ENCODE measurements around the gene SGSM2.

The SGSM2 gene

DNA sequence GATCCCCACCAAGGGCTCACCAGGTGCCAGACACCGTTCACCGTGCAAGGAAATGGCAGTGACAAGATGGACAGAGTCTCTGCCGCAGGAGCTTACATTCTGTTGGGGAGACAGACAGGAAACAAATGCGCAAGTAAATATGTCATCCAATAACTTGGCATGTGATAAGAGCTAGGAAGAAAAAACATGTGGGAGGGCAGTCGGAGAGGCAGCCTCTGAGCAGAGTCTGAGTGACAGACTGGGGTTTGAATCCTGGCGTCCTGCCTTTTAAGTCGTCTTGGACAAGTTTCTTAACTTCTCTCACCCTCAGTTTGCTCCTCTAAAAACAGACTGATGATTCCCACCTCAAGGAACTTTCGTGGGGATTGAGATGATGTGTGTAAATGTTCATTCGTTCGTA is 7.2 kb downstream of the SGSM2 start:
- no peak overlapping the region for H3K4me3 ChIP-seq (ENCODE audit: low read length)
- H3K36me3 ChIP-seq (ENCODE audit: control insufficient read depth, insufficient read depth, low read length) = peaks cover 10% of the 10 kb centered on the region
- no peak overlapping the region for H3K9ac ChIP-seq (ENCODE audit: low read length)
- no peak overlapping the region for H3K27ac ChIP-seq (ENCODE audit: low read depth, low read length)
- no peaks in the 10 kb centered on the region for H3K27me3 ChIP-seq (ENCODE audit: control insufficient read depth, insufficient read depth, low read length)
- H3K4me1 ChIP-seq (ENCODE audit: control insufficient read depth, insufficient read depth, low read length) = no peaks in the 10 kb centered on the region

DNA sequence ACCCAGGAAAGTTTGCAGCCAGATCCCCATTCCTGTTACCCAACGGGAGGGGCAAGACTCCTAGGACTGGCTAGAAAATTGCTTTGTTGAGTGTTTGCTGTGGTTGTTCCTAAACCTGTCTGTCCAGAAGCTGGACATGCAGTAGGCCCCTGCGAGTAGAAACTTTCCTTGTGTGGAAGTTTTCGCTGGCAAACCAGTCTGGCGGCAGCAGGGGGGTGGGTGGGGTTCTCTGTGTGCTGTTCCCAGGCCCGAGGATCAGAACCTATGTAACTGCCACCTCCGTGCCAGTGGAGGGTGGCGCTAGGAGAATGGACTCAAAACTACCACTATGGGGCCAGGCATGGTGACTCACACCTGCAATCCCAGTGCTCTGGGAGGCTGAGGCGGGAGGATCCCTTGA is 9.2 kb downstream of the SGSM2 start:
- Histone ChIP-seq H3K36me3 (ENCODE audit: control insufficient read depth, insufficient read depth, low read length) (peaks cover 8% of the 10 kb centered on the region), H3K9ac (ENCODE audit: low read length) (no peak overlapping the region), H3K4me3 (ENCODE audit: low read length) (no peak overlapping the region), H3K27me3 (ENCODE audit: control insufficient read depth, insufficient read depth, low read length) (no peaks in the 10 kb centered on the region), H3K27ac (ENCODE audit: low read depth, low read length) (no peak overlapping the region), H3K4me1 (ENCODE audit: control insufficient read depth, insufficient read depth, low read length) (no peaks in the 10 kb centered on the region)

DNA sequence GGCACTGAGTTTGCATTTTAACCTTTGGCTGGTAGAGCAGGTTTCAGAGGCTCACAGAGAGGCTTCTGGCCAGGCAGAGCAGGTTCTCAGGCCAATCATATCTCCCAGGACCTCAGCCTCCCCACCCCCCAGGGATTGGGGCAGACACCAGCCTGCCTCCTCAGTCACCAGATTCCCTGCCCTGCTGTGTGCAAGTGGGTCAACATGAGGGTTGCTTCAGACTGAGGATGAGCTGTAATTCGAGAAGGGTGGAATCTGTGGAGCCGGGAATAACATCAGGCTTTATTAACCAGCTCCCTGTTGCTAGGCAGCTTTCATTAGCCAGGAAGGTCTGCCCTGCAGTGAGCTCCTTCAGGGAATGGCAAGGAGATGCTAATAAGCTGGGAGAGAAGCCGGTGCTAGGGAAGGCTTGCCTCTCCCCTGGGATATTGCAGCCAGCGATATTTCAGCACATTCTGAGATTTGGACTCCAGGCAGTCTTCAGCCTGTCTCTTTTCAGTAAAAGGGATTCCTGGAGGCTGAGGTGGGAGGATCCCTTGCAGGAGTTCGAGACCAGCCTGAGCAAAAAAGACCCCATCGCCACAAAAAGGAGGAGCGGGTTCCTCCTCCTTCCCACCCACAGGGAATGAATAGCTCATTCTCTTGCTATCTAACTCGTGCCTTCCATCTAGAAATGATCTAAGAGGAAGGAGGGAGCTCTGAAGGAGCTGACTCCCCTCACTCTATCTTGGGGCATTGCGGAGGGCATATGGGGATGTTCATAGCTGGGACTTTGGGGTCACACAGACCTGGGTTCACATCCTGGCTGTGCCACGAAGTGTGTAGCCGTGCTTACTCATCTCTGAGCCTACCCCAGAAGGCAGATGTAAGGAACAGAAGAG is 10.7 kb downstream of the SGSM2 start:
- no peak overlapping the region for H3K27ac ChIP-seq (ENCODE audit: low read depth, low read length)
- peaks cover 7% of the 10 kb centered on the region for H3K36me3 ChIP-seq (ENCODE audit: control insufficient read depth, insufficient read depth, low read length)
- H3K9ac ChIP-seq (ENCODE audit: low read length) = no peak overlapping the region
- H3K4me1 ChIP-seq (ENCODE audit: control insufficient read depth, insufficient read depth, low read length) = no peaks in the 10 kb centered on the region
- no peaks in the 10 kb centered on the region for H3K27me3 ChIP-seq (ENCODE audit: control insufficient read depth, insufficient read depth, low read length)
- H3K4me3 ChIP-seq (ENCODE audit: low read length) = no peak overlapping the region

DNA sequence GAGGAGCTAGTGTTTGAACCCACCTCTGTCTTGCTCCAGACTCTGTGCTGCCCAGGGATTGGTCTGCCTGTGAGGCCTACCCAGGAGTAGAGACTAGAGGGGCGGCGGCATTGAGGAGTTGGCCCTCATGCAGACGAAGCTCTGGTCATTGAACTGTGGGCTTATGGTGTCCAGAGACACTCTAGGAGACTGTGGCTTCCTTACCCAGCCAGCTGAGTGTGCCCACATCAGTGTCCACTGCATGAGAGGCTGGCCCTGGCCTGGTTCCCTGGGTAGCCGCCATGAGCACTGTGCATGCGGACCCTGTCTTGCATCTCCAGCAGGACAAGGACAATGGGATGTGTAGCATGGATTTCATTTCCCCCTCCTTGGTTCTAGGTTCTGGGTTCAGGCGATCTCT is 14.0 kb downstream of the SGSM2 start:
- Histone ChIP-seq H3K36me3 (ENCODE audit: control insufficient read depth, insufficient read depth, low read length) (no peaks in the 10 kb centered on the region), H3K4me1 (ENCODE audit: control insufficient read depth, insufficient read depth, low read length) (no peaks in the 10 kb centered on the region), H3K4me3 (ENCODE audit: low read length) (no peak overlapping the region), H3K27me3 (ENCODE audit: control insufficient read depth, insufficient read depth, low read length) (no peaks in the 10 kb centered on the region), H3K9ac (ENCODE audit: low read length) (no peak overlapping the region), H3K27ac (ENCODE audit: low read depth, low read length) (no peak overlapping the region)

DNA sequence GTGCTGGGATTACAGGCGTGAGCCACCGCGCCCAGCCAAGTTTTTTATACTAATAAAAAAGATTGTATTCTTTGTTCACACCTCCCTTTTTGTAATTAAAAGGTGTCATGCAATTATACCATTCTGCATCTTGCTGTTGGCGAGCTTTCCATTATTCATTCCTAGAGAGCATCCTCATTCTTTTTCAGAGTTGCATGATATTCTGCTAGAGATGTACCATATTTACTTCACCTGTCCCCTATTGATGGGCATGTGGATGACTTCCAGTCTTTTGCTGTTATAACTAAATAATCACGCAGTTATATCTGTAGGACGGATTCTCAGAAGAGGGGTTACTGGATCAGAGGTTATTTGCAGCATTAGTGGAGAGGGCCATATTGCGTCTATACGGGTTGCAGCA is 17.0 kb downstream of the SGSM2 start:
- no peak overlapping the region for H3K9ac ChIP-seq (ENCODE audit: low read length)
- no peaks in the 10 kb centered on the region for H3K36me3 ChIP-seq (ENCODE audit: control insufficient read depth, insufficient read depth, low read length)
- H3K4me1 ChIP-seq (ENCODE audit: control insufficient read depth, insufficient read depth, low read length) = peaks cover 3% of the 10 kb centered on the region
- no peak overlapping the region for H3K4me3 ChIP-seq (ENCODE audit: low read length)
- no peaks in the 10 kb centered on the region for H3K27me3 ChIP-seq (ENCODE audit: control insufficient read depth, insufficient read depth, low read length)
- no peak overlapping the region for H3K27ac ChIP-seq (ENCODE audit: low read depth, low read length)

DNA sequence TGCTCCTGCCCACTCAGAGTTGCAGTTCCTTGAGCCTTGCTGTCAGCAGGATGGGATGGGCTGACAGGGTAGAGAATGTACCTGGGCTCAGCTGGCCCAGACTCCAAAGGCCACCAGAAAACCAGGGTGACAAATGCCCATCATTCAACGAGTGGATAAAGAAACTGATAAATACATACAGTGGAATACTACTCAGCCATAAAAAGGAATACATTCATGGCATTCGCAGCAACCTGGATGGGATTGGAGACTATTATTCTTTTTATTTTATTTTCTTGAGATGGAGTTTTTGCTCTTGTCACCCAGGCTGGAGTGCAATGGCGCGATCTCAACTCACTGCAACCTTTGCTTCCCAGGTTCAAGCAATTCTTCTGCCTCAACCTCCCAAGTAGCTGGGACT is 19.9 kb downstream of the SGSM2 start:
- peaks cover 2% of the 10 kb centered on the region for H3K36me3 ChIP-seq (ENCODE audit: control insufficient read depth, insufficient read depth, low read length)
- no peak overlapping the region for H3K9ac ChIP-seq (ENCODE audit: low read length)
- no peak overlapping the region for H3K27ac ChIP-seq (ENCODE audit: low read depth, low read length)

DNA sequence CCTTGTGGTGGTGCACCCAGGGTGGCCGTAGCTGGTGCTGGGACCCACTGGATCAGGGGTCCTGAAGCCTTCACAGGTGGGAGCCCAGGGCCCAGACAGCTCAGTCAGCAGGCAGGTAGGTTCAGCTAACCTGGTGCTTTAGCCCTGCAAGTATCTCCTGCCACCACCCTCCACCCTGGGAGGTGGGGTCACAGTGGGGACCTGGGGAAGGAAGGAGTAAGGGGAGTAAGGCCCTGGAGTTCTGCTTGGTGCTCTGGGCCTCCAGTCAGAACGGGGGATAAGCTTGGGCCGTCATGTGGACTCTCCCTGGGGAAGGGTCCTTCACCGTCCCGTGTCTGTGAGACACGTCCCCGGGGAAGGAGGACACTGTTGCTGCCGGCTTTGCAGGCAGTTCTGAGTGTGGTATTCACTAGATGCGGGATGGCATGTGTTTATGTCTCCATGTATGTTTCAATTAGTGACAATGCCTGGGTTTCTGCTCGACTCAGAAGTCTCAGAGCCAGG is 20.7 kb downstream of the SGSM2 start:
- Histone ChIP-seq H3K9ac (ENCODE audit: low read length) (no peak overlapping the region), H3K36me3 (ENCODE audit: control insufficient read depth, insufficient read depth, low read length) (peaks cover 2% of the 10 kb centered on the region), H3K4me1 (ENCODE audit: control insufficient read depth, insufficient read depth, low read length) (peaks cover 5% of the 10 kb centered on the region), H3K27me3 (ENCODE audit: control insufficient read depth, insufficient read depth, low read length) (no peaks in the 10 kb centered on the region), H3K27ac (ENCODE audit: low read depth, low read length) (no peak overlapping the region), H3K4me3 (ENCODE audit: low read length) (no peak overlapping the region)

More for the DNA sequence above, 19.9 kb downstream of the SGSM2 start:
- peaks cover 5% of the 10 kb centered on the region for H3K4me1 ChIP-seq (ENCODE audit: control insufficient read depth, insufficient read depth, low read length)
- H3K4me3 ChIP-seq (ENCODE audit: low read length) = no peak overlapping the region
- H3K27me3 ChIP-seq (ENCODE audit: control insufficient read depth, insufficient read depth, low read length) = no peaks in the 10 kb centered on the region

DNA sequence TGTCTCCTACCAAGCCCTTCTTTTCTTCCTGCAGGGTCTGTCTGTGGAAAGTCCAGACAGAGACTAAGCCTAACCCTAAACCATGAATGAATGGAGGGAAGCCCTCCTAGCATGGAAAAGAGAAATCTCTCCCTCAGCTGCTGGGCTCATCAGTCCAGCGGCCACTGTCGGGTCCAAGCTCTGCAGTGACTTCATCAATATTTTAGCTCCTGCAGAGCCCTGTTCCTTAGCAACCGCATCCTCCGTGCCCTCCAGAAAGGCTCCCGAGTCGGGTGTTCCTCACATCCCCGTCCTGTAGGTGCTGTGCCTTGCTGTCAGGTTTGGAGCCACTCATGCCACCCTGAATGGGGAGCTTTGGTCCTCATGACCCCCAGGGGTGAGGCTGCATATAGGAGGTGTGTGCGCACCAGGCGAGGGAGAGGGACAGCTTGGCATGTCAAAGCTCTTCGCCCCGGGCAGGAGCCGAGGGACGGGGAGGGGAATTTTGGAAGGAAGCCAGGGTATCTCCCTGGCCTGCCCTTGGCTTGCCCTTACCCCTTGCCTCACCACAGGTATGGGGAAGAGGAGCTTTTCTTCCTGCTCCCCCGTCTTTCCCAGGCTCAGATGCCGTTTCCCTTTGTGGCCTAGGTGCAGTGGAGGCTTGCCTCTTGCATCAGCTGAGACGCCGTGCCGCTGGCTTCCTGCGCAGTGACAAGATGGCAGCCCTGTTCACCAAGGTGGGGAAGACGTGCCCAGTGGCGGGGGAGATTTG is 23.9 kb downstream of the SGSM2 start:
- H3K36me3 ChIP-seq (ENCODE audit: control insufficient read depth, insufficient read depth, low read length) = peaks cover 7% of the 10 kb centered on the region

DNA sequence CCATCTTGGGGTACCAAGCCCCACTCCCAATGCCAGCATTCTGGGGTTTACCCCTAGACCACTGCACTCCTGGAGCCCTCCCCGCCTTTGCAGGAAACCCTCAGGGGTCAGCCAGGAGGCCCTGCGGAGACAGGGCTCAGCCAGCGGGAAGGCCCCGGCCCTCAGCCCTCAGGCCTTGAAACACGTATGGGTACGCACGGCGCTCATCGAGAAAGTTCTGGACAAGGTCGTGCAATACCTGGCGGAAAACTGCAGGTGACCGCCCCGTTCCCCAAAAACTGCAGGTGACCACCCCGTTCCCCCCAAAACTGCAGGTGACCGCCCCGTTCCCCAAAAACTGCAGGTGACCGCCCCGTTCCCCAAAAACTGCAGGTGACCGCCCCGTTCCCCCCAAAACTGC is 24.7 kb downstream of the SGSM2 start:
- Histone ChIP-seq H3K4me3 (ENCODE audit: low read length) (no peak overlapping the region), H3K4me1 (ENCODE audit: control insufficient read depth, insufficient read depth, low read length) (peaks cover 5% of the 10 kb centered on the region), H3K9ac (ENCODE audit: low read length) (no peak overlapping the region), H3K36me3 (ENCODE audit: control insufficient read depth, insufficient read depth, low read length) (peaks cover 8% of the 10 kb centered on the region), H3K27me3 (ENCODE audit: control insufficient read depth, insufficient read depth, low read length) (no peaks in the 10 kb centered on the region), H3K27ac (ENCODE audit: low read depth, low read length) (no peak overlapping the region)

More for the DNA sequence above, 23.9 kb downstream of the SGSM2 start:
- Histone ChIP-seq H3K9ac (ENCODE audit: low read length) (no peak overlapping the region), H3K4me1 (ENCODE audit: control insufficient read depth, insufficient read depth, low read length) (peaks cover 5% of the 10 kb centered on the region), H3K4me3 (ENCODE audit: low read length) (no peak overlapping the region), H3K27me3 (ENCODE audit: control insufficient read depth, insufficient read depth, low read length) (no peaks in the 10 kb centered on the region), H3K27ac (ENCODE audit: low read depth, low read length) (no peak overlapping the region)

DNA sequence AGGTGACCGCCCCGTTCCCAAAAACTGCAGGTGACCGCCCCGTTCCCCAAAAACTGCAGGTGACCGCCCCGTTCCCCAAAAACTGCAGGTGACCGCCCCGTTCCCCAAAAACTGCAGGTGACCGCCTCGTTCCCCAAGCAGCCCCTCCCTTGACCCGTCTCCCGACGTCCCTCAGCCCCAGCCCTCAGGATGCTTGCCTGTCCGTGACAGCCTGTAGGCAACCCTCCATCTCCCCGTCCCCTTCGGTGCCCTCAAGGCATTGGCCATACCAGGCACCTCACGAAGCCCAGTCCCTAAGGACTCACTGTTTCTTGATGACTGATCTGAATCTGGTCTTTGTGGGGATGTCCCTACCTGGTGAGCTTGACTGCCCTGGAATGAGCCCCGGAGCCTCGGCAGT is 25.1 kb downstream of the SGSM2 start:
- Histone ChIP-seq H3K36me3 (ENCODE audit: control insufficient read depth, insufficient read depth, low read length) (peaks cover 10% of the 10 kb centered on the region), H3K4me1 (ENCODE audit: control insufficient read depth, insufficient read depth, low read length) (peaks cover 5% of the 10 kb centered on the region), H3K9ac (ENCODE audit: low read length) (no peak overlapping the region), H3K4me3 (ENCODE audit: low read length) (no peak overlapping the region), H3K27me3 (ENCODE audit: control insufficient read depth, insufficient read depth, low read length) (no peaks in the 10 kb centered on the region), H3K27ac (ENCODE audit: low read depth, low read length) (no peak overlapping the region)

DNA sequence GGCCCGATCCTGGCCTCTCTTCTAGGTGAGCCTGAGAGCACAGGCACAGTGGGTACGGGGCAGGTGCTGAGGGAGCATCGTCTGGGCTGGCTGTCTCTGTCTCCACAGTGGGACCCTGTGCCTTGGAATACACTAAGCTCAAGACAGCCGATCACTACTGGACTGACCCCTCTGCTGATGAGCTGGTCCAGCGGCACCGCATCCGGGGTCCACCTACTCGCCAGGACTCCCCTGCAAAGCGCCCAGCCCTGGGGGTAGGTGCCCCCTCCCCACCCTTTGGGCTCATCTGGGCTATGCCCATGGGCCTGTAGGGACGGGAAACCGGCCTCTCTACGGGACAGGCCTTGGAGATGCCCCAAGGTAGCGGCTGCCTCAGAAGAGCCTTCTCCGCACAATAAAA is 25.6 kb downstream of the SGSM2 start:
- Histone ChIP-seq H3K36me3 (ENCODE audit: control insufficient read depth, insufficient read depth, low read length) (peaks cover 10% of the 10 kb centered on the region), H3K4me3 (ENCODE audit: low read length) (no peak overlapping the region), H3K27me3 (ENCODE audit: control insufficient read depth, insufficient read depth, low read length) (no peaks in the 10 kb centered on the region), H3K9ac (ENCODE audit: low read length) (no peak overlapping the region), H3K27ac (ENCODE audit: low read depth, low read length) (no peak overlapping the region), H3K4me1 (ENCODE audit: control insufficient read depth, insufficient read depth, low read length) (peaks cover 6% of the 10 kb centered on the region)

DNA sequence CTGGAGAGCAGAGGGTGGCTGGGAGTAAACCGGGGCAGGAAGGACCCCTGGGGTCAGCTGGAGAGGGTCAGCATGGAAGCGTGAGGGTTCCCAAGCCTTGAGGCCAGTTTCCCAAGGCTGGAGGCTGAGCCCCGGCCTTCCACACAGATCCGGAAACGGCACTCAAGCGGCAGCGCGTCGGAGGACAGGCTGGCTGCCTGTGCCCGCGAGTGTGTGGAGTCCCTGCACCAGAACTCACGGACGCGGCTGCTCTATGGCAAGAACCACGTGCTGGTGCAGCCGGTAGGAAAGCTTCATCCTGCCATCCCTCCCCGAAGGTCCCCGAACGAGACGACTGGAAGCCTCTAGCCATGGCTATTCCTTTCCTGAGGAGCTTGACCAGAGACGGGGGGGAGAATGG is 26.0 kb downstream of the SGSM2 start:
- H3K4me1 ChIP-seq (ENCODE audit: control insufficient read depth, insufficient read depth, low read length) = peaks cover 8% of the 10 kb centered on the region
- H3K27ac ChIP-seq (ENCODE audit: low read depth, low read length) = no peak overlapping the region
- no peak overlapping the region for H3K4me3 ChIP-seq (ENCODE audit: low read length)
- no peaks in the 10 kb centered on the region for H3K27me3 ChIP-seq (ENCODE audit: control insufficient read depth, insufficient read depth, low read length)
- H3K36me3 ChIP-seq (ENCODE audit: control insufficient read depth, insufficient read depth, low read length) = peaks cover 10% of the 10 kb centered on the region
- H3K9ac ChIP-seq (ENCODE audit: low read length) = no peak overlapping the region
